ENCODE data around the gene PIAS1.

- no peak for TF ChIP-seq CTCF (IDR thresholded peaks at IDR 0.05)
- TF ChIP-seq POLR2A (IDR thresholded peaks at IDR 0.05) = no peak
- TF ChIP-seq EP300 (IDR thresholded peaks at IDR 0.05) = no peak
Observed at GRCh38 chr15:68143785-68144184, 89.7 kb downstream of the PIAS1 start.

All from tibial nerve (tissue), 4 donors.